Endodermal cell (in vitro differentiated cells): ENCODE measurements around the gene LMF1. TPM values are rescaled to one million over a fixed set of nuclear protein-coding genes. Genes with fewer than 3 reads are reported as not detected.

Experiments used
- DNase-seq: peaks from one replicate; pipeline ENCODE4 v3.0.0-alpha.2; 2017
- H3K27ac ChIP-seq: 2 replicates; pipeline ENCODE4 v1.5.1; 2013; ENCODE audit warnings: mild to moderate bottlenecking, low read depth, low read length, moderate library complexity
- H3K27me3 ChIP-seq: 2 replicates; pipeline ENCODE4 v1.6.1; 2013; ENCODE audit warnings: mild to moderate bottlenecking, low read length, moderate library complexity; ENCODE audit not compliant: insufficient read depth, control insufficient read depth, poor library complexity, severe bottlenecking
- H3K36me3 ChIP-seq: 2 replicates; pipeline ENCODE4 v1.7.0; 2013; ENCODE audit warnings: mild to moderate bottlenecking, low read length, moderate library complexity; ENCODE audit not compliant: control insufficient read depth, insufficient read depth
- H3K4me1 ChIP-seq: one replicate; pipeline ENCODE4 v1.7.0; 2013; ENCODE audit warnings: low read length; ENCODE audit not compliant: control insufficient read depth, insufficient read depth
- H3K4me3 ChIP-seq: 2 replicates; pipeline ENCODE4 v1.5.1; 2013; ENCODE audit warnings: mild to moderate bottlenecking, low read length, moderate library complexity
- H3K9ac ChIP-seq: 2 replicates; pipeline ENCODE4 v1.6.1; 2013; ENCODE audit warnings: mild to moderate bottlenecking, low read length, moderate library complexity; ENCODE audit not compliant: poor library complexity, severe bottlenecking; ENCODE audit errors: extremely low read depth
- H3K9me3 ChIP-seq: 2 replicates; pipeline ENCODE4 v1.6.1; 2013; ENCODE audit warnings: mild to moderate bottlenecking, low read length, moderate library complexity; ENCODE audit not compliant: control insufficient read depth
- H3K27ac Mint-ChIP-seq: 2 replicates; pipeline ENCODE4 v1.8.0; 2020; ENCODE audit warnings: mixed read lengths
- H3K27me3 Mint-ChIP-seq: 2 replicates; pipeline ENCODE4 v1.8.0; 2021; ENCODE audit warnings: mild to moderate bottlenecking, mixed read lengths; ENCODE audit not compliant: insufficient read depth
- H3K36me3 Mint-ChIP-seq: 2 replicates; pipeline ENCODE4 v1.8.0; 2020; ENCODE audit warnings: low read depth, mixed read lengths
- H3K4me1 Mint-ChIP-seq: 2 replicates; pipeline ENCODE4 v1.8.0; 2020; ENCODE audit warnings: mixed read lengths
- H3K4me3 Mint-ChIP-seq: 2 replicates; pipeline ENCODE4 v1.8.0; 2020; ENCODE audit warnings: mild to moderate bottlenecking, moderate library complexity, mixed read lengths
- H3K9me3 Mint-ChIP-seq: 2 replicates; pipeline ENCODE4 v1.8.0; 2020; ENCODE audit warnings: mild to moderate bottlenecking, mixed read lengths
- WGBS, 2 experiments: methylation state at CpG; one replicate each; pipeline versions ENCODE4 v1.1.5 to v1.1.7; 2013; ENCODE audit warnings: missing lambda C conversion rate in 2 of 2, mixed read lengths in 1 of 2; ENCODE audit not compliant: insufficient coverage in 1 of 2, insufficient read length in 1 of 2; 5-methylcytosine and 5-hydroxymethylcytosine counted together
- total RNA-seq, 2 donors: library from RNA; stranded (reverse); fragmentation: NEBNext Ultra II Directional in 1 of 2; extraction: Animal tissue kit (Norgen Biotek cat#: 25700) in 1 of 2; gene quantifications; 2 replicates in 1 of 2; 3 replicates in 1 of 2; pipeline ENCODE4 v1.2.1, GENCODE V29; 2021
- TF ChIP-seq, protein P1 (sequence below): fragments of 200-600 bp; sonication (generic); conservative IDR thresholded peaks from 2 replicates; pipeline ENCODE4 v1.5.0; 2021; ENCODE audit warnings: antibody characterized with exemption, mild to moderate bottlenecking

LMF1 gene
- total RNA-seq, 2 donors from 2014 or later = 13.7 to 15.1 TPM

DNA sequence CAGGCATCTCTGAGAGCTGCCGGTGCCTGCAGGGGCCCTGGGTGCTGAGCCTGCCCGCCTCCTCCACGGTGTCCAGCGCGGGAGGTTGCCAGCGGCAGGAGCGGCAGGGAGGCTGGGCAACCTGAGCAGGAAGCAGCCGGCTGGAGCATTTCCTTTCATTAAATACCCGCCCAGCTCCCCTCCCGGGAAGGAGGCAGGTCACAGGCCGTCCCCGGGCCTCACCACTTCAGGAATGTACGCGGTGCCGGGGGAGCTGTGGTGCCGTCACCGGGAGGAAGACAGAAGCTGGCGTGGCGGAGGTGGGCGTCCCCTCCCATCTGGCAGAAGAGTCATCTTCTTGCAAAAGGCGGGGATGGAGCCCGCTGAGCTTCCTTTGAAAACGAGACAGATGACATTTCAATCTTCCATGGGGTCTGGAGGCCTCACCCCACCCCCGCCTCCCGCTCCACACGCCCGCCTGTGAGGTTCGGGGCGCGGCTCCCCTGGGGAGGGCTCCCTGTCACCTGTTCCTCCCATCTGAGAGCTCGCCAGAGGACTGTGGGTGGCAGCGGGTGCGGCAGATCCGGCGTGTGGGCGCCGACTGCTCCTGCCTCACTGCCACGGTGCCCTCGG, 26.8 kb upstream of the LMF1 start:
- Mint-ChIP-seq H3K27ac (no peak overlapping the region), H3K27me3 (peaks cover 9% of the 10 kb centered on the region), H3K4me3 (peak overlapping the region; percentile 26), H3K36me3 (no peaks in the 10 kb centered on the region), H3K9me3 (no peaks in the 10 kb centered on the region), H3K4me1 (peaks cover 2% of the 10 kb centered on the region)
- H3K27ac ChIP-seq = no peak overlapping the region
- TF ChIP-seq, protein P1, sequence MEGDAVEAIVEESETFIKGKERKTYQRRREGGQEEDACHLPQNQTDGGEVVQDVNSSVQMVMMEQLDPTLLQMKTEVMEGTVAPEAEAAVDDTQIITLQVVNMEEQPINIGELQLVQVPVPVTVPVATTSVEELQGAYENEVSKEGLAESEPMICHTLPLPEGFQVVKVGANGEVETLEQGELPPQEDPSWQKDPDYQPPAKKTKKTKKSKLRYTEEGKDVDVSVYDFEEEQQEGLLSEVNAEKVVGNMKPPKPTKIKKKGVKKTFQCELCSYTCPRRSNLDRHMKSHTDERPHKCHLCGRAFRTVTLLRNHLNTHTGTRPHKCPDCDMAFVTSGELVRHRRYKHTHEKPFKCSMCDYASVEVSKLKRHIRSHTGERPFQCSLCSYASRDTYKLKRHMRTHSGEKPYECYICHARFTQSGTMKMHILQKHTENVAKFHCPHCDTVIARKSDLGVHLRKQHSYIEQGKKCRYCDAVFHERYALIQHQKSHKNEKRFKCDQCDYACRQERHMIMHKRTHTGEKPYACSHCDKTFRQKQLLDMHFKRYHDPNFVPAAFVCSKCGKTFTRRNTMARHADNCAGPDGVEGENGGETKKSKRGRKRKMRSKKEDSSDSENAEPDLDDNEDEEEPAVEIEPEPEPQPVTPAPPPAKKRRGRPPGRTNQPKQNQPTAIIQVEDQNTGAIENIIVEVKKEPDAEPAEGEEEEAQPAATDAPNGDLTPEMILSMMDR = no peak
- H3K9me3 ChIP-seq = peaks cover 7% of the 10 kb centered on the region
- DNase-seq = peak; percentile 86
- H3K36me3 ChIP-seq = no peaks in the 10 kb centered on the region
- H3K9ac ChIP-seq = no peak overlapping the region
- WGBS, 2 experiments = 43 to 49% methylated on average over 27 to 39 of the region's 39 CpGs
- H3K4me3 ChIP-seq = no peak overlapping the region
- no peaks in the 10 kb centered on the region for H3K27me3 ChIP-seq
- H3K4me1 ChIP-seq = peaks cover 10% of the 10 kb centered on the region

DNA sequence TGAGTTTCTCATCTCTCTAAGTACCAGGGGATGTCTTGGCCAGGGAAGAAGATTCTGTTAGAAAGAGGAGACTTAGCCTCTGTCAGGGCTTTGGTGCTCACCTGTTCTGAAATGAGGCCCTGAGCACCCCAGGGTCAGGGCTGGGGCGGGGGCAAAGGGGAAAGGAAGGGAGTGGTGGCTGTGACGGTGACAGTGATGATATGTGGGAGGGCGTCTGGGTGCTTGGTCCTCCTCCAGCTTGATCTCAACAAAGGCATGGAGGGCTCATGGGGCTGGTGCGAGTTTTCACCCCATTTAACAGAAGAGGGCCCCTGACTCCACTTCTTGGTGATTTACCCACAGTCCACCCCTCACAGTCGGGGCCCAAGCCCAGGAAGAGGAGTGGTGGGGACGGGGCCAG, 25.9 kb upstream of the LMF1 start:
- Mint-ChIP-seq H3K27ac (no peak overlapping the region), H3K9me3 (no peaks in the 10 kb centered on the region), H3K36me3 (no peaks in the 10 kb centered on the region), H3K4me3 (no peak overlapping the region), H3K4me1 (peaks cover 2% of the 10 kb centered on the region), H3K27me3 (peaks cover 9% of the 10 kb centered on the region)
- Histone ChIP-seq H3K4me1 (peaks cover 10% of the 10 kb centered on the region), H3K36me3 (no peaks in the 10 kb centered on the region), H3K27me3 (no peaks in the 10 kb centered on the region), H3K27ac (no peak overlapping the region), H3K9me3 (peaks cover 7% of the 10 kb centered on the region), H3K4me3 (no peak overlapping the region), H3K9ac (no peak overlapping the region)
- DNase-seq = no peak
- WGBS, 2 experiments = 58 to 69% methylated on average over 2 to 6 of the region's 6 CpGs
- TF ChIP-seq, protein P1 = no peak

DNA sequence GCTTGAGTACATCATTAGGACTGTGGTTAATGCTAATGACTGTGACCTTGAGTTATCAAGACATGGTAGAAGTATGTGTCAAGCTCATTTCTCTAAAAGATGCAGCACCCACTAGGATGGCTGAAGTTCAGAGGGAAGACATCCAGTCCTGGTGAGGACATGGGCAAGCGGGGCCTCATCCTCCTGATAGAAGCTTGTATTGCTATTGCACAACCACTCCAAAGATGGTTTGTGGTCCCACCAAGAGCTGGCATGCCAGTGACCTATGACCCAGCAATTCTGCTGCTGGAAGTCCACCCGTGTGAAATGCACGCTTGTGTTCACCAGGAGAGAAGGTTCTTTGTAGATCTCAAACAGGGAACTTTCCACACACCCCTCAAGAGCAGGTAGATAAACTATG, 25.0 kb upstream of the LMF1 start:
- WGBS, 2 experiments = 89 to 95% methylated on average over 3 of the region's 3 CpGs
- Histone ChIP-seq H3K9me3 (peaks cover 7% of the 10 kb centered on the region), H3K4me1 (peaks cover 10% of the 10 kb centered on the region), H3K4me3 (no peak overlapping the region), H3K27ac (no peak overlapping the region), H3K27me3 (no peaks in the 10 kb centered on the region), H3K9ac (no peak overlapping the region), H3K36me3 (no peaks in the 10 kb centered on the region)
- Mint-ChIP-seq H3K27ac (no peak overlapping the region), H3K9me3 (no peaks in the 10 kb centered on the region), H3K4me1 (peaks cover 2% of the 10 kb centered on the region), H3K4me3 (no peak overlapping the region), H3K36me3 (no peaks in the 10 kb centered on the region), H3K27me3 (peaks cover 9% of the 10 kb centered on the region)
- TF ChIP-seq, protein P1 = no peak
- no peak for DNase-seq
